SKM-1 (cell line): ENCODE measurements around the gene DGKZ.
"Not testable (repeated sequence)": the region's sequence is repeated elsewhere in the genome, so short reads cannot be mapped to it uniquely, and the experiment has no call there.

Experiments used
- DNase-seq: peaks from one replicate; lab custom pipeline; 2025; ENCODE audit not compliant: unreplicated experiment; lab: John Stamatoyannopoulos, UW

The DGKZ gene

GRCh38 chr11:46364791-46365190 lies 17.5 kb downstream of the DGKZ start:
- DNase-seq = no peak

GRCh38 chr11:46366260-46366659 lies 19.0 kb downstream of the DGKZ start:
- DNase-seq = no peak

- DNase-seq = no peak
These were observed 19.4 kb downstream of the DGKZ start for GRCh38 chr11:46366661-46367161.

- DNase-seq = no peak
These were observed 20.1 kb downstream of the DGKZ start for GRCh38 chr11:46367244-46367915.

- DNase-seq = no peak
These were observed 20.6 kb downstream of the DGKZ start for GRCh38 chr11:46367916-46368267.

- DNase-seq = no peak
These were observed 22.3 kb downstream of the DGKZ start for GRCh38 chr11:46369458-46370152.

- no peak for DNase-seq
These were observed 23.0 kb downstream of the DGKZ start for GRCh38 chr11:46370253-46370652.

- DNase-seq = not testable (repeated sequence)
These were observed 24.0 kb downstream of the DGKZ start for GRCh38 chr11:46371262-46371661.

- no peak for DNase-seq
These were observed 24.8 kb downstream of the DGKZ start for GRCh38 chr11:46372086-46372485.

GRCh38 chr11:46372501-46372900 lies 25.2 kb downstream of the DGKZ start:
- not testable (repeated sequence) for DNase-seq

- no peak for DNase-seq
These were observed 26.8 kb downstream of the DGKZ start for GRCh38 chr11:46373787-46374740.

GRCh38 chr11:46374815-46375214 lies 27.6 kb downstream of the DGKZ start:
- no peak for DNase-seq

- no peak for DNase-seq
These were observed 28.3 kb downstream of the DGKZ start for GRCh38 chr11:46375392-46376101.

- DNase-seq = no peak
These were observed 29.2 kb downstream of the DGKZ start for GRCh38 chr11:46376258-46377050.

GRCh38 chr11:46377290-46377689 lies 30.0 kb downstream of the DGKZ start:
- no peak for DNase-seq

GRCh38 chr11:46377831-46378230 lies 30.6 kb downstream of the DGKZ start:
- no peak for DNase-seq

- DNase-seq = no peak
These were observed 31.0 kb downstream of the DGKZ start for GRCh38 chr11:46378296-46378695.

- DNase-seq = no peak
These were observed 31.7 kb downstream of the DGKZ start for GRCh38 chr11:46378811-46379481.

- not testable (repeated sequence) for DNase-seq
These were observed 32.4 kb downstream of the DGKZ start for GRCh38 chr11:46379482-46380293.
